ENCODE measurements around the gene PPP1R37.

The PPP1R37 gene

DNA sequence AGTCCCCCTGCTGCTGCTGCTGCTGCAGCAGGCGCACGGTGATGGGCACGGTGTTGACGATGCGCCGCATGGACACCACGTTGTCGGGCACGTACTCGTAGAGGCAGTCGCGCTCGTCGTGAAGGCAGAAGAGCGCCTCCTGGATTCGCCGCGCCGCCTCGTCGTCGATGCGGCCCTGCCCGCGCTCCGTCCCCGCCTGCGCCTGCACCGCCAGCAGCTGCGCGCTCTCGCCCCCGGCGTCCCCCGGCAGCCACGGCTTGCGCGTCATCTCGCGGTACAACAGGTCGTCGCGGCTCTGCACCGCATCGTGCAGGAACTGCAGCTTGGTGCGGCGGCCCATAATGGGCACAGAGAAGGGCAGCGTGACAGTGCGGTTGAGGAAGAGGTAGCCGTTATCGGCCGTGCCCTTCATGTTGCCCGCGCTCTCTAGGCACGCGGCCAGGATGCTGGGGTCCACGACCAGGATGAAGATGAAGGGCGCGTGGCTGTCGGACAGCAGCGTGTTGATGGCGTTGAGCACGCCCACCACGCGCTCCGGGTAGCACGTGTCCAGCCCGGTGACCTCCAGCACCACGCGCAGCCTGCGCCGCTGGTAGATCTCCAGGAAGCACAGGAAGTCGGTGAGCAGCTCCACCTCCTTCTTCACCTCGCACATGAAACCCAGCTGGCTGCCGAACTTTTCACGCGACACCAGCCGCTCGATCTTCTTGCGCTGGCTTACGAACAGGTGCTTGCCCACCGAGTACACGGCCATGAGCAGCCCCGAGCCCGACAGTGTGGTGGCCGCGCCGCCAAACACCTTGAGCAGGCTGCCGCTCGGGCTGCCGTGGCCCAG, 59.7 kb downstream of the PPP1R37 start:
- POLR2A ChIA-PET (ENCODE audit: low non-redundant PET) = no interaction called here
- CTCF ChIA-PET = interaction anchor here (0.6 to 0.7 kb wide), 2 partner anchors 35 to 326 kb away, joined by 3 to 5 read pairs; no protein-coding TSS in a partner anchor
- TF ChIP-seq, protein P1, sequence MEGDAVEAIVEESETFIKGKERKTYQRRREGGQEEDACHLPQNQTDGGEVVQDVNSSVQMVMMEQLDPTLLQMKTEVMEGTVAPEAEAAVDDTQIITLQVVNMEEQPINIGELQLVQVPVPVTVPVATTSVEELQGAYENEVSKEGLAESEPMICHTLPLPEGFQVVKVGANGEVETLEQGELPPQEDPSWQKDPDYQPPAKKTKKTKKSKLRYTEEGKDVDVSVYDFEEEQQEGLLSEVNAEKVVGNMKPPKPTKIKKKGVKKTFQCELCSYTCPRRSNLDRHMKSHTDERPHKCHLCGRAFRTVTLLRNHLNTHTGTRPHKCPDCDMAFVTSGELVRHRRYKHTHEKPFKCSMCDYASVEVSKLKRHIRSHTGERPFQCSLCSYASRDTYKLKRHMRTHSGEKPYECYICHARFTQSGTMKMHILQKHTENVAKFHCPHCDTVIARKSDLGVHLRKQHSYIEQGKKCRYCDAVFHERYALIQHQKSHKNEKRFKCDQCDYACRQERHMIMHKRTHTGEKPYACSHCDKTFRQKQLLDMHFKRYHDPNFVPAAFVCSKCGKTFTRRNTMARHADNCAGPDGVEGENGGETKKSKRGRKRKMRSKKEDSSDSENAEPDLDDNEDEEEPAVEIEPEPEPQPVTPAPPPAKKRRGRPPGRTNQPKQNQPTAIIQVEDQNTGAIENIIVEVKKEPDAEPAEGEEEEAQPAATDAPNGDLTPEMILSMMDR (conservative IDR thresholded peaks at IDR 0.05; ENCODE audit: low read depth) = no peak
- DNase-seq (ENCODE audit: low spot score) = no peak
- no peak overlapping the region for H3K27ac ChIP-seq

GRCh38 chr19:45153339-45154063, 60.5 kb downstream of the PPP1R37 start:
- ChIA-PET CTCF (interaction anchor here (0.6 to 0.7 kb wide), 2 partner anchors 34 to 325 kb away, joined by 3 to 5 read pairs; no protein-coding TSS in a partner anchor), POLR2A (ENCODE audit: low non-redundant PET) (interaction anchor here (0.5 kb wide), 1 partner anchor 21 kb away, joined by 3 read pairs; no protein-coding TSS in a partner anchor)
- peak overlapping the region; percentile 13; the same call in 1 of the 2 replicates for H3K27ac ChIP-seq
- TF ChIP-seq, protein P1 (conservative IDR thresholded peaks at IDR 0.05; ENCODE audit: low read depth) = no peak
- no peak for DNase-seq (ENCODE audit: low spot score)

DNA sequence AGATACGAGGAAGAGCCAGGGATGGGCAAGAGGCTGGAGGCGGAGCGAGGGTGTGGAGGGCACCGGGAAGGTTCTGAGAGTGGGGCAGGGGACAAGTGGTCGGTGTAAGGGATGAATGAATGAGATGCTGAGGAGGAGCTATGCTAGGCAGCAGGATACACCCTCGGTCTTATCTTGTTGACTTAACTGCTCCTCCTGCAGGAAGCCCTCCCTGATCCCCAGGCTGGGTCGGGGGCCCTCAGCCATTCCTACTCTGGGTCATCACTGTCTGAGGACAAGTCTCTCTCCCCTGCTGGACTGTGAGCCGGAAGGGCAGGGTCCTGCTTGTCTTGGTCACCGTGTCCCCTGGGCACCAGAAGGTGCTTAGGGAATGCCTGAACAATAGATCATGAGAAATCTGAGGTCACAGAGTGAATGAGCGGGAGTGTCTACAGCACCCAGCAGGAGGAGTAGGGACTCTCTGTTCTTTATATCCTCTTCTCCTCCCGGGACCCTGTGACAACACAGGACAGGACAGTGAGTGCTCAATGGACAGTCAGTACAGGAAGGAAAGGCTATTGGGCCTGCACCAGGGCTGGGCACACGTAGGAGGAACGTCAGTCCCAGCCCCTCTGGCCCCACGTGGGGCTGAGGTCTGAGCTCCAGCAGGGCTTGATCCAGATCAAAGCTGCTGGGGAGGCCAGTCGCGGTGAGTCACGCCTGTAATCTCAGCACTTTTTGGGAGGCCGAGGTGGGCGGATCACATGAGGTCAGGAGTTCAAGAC, 61.3 kb downstream of the PPP1R37 start:
- TF ChIP-seq, protein P1 (conservative IDR thresholded peaks at IDR 0.05; ENCODE audit: low read depth) = no peak
- CTCF ChIA-PET = no interaction called here
- POLR2A ChIA-PET (ENCODE audit: low non-redundant PET) = interaction anchor here (0.5 kb wide), 1 partner anchor 21 kb away, joined by 3 read pairs; no protein-coding TSS in a partner anchor
- DNase-seq (ENCODE audit: low spot score) = no peak
- peak overlapping the region; percentile 13 for H3K27ac ChIP-seq

- DNase-seq (ENCODE audit: low spot score) = no peak
- TF ChIP-seq, protein P1 (conservative IDR thresholded peaks at IDR 0.05; ENCODE audit: low read depth) = no peak
- H3K27ac ChIP-seq = peak overlapping the region; percentile 26; the same call in 1 of the 2 replicates
- POLR2A ChIA-PET (ENCODE audit: low non-redundant PET) = no interaction called here
- CTCF ChIA-PET = interaction anchor here (0.9 kb wide), 1 partner anchor 182 kb away, joined by 4 read pairs; no protein-coding TSS in a partner anchor
Measured at GRCh38 chr19:45156011-45156630, 63.1 kb downstream of the PPP1R37 start.

GRCh38 chr19:45156751-45157150, 63.8 kb downstream of the PPP1R37 start:
- POLR2A ChIA-PET (ENCODE audit: low non-redundant PET) = no interaction called here
- TF ChIP-seq, protein P1 (conservative IDR thresholded peaks at IDR 0.05; ENCODE audit: low read depth) = no peak
- no peak for DNase-seq (ENCODE audit: low spot score)
- CTCF ChIA-PET = no interaction called here
- peak overlapping the region; percentile 26; the same call in 1 of the 2 replicates for H3K27ac ChIP-seq
